Ishikawa (cell line): Measurements from ENCODE around the gene CARTPT.

Source experiments
- CEBPB ChIP-seq: IDR thresholded peaks from 2 replicates; pipeline ENCODE4 v1.6.1; 2012
- CREB1 ChIP-seq: IDR thresholded peaks from 2 replicates; pipeline ENCODE4 v1.6.1; 2012; ENCODE audit warnings: low read depth
- EGR1 ChIP-seq: IDR thresholded peaks from 2 replicates; pipeline ENCODE4 v1.6.1; 2012
- EP300 ChIP-seq: IDR thresholded peaks from 2 replicates; pipeline ENCODE4 v1.6.1; 2012; ENCODE audit warnings: borderline replicate concordance
- FOXM1 ChIP-seq: IDR thresholded peaks from 2 replicates; pipeline ENCODE4 v1.6.1; 2012; ENCODE audit warnings: low read depth, borderline replicate concordance
- MAX ChIP-seq: IDR thresholded peaks from 2 replicates; pipeline ENCODE4 v1.6.1; 2012
- NFIC ChIP-seq: IDR thresholded peaks from 2 replicates; pipeline ENCODE4 v1.6.1; 2012
- RAD21 ChIP-seq: IDR thresholded peaks from 2 replicates; pipeline ENCODE4 v1.6.1; 2012; ENCODE audit warnings: low read depth
- REST ChIP-seq: IDR thresholded peaks from 2 replicates; pipeline ENCODE4 v1.6.1; 2012; ENCODE audit warnings: low read depth, mild to moderate bottlenecking
- TAF1 ChIP-seq: IDR thresholded peaks from 2 replicates; pipeline ENCODE4 v1.6.1; 2012; ENCODE audit warnings: low read depth, mild to moderate bottlenecking
- TCF12 ChIP-seq: IDR thresholded peaks from 2 replicates; pipeline ENCODE4 v1.6.1; 2012; ENCODE audit warnings: low read depth
- TEAD4 ChIP-seq: IDR thresholded peaks from 2 replicates; pipeline ENCODE4 v1.6.1; 2012
- USF1 ChIP-seq: IDR thresholded peaks from 2 replicates; pipeline ENCODE4 v1.6.1; 2012
- YY1 ChIP-seq: IDR thresholded peaks from 2 replicates; pipeline ENCODE4 v1.6.1; 2012; ENCODE audit warnings: low read depth
- ZBTB7A ChIP-seq: IDR thresholded peaks from 2 replicates; pipeline ENCODE4 v1.6.1; 2012; ENCODE audit warnings: low read depth

The CARTPT gene

GRCh38 chr5:71762826-71763225, 43.8 kb downstream of the CARTPT start:
- no peak for TF ChIP-seq TAF1
- TF ChIP-seq CEBPB: no peak
- TF ChIP-seq TCF12: no peak
- no peak for TF ChIP-seq NFIC
- TF ChIP-seq REST: no peak
- no peak for TF ChIP-seq ZBTB7A
- TF ChIP-seq EGR1: no peak
- TF ChIP-seq YY1: no peak
- no peak for TF ChIP-seq TEAD4
- no peak for TF ChIP-seq FOXM1
- TF ChIP-seq RAD21: no peak
- TF ChIP-seq USF1: no peak
- no peak for TF ChIP-seq MAX
- TF ChIP-seq EP300: no peak
- TF ChIP-seq CREB1: no peak

- TF ChIP-seq ZBTB7A: no peak
- TF ChIP-seq TCF12: no peak
- TF ChIP-seq EP300: no peak
- no peak for TF ChIP-seq RAD21
- TF ChIP-seq FOXM1: no peak
Observed at GRCh38 chr5:71767661-71768060, 48.6 kb downstream of the CARTPT start.

- TF ChIP-seq TAF1 (no peak), MAX (no peak), ZBTB7A (no peak), USF1 (no peak), YY1 (no peak), NFIC (no peak), REST (no peak), EGR1 (no peak), TEAD4 (no peak), CEBPB (no peak), FOXM1 (no peak), RAD21 (no peak), EP300 (no peak), CREB1 (no peak), TCF12 (no peak)
Observed at GRCh38 chr5:71769287-71769686, 50.2 kb downstream of the CARTPT start.

GRCh38 chr5:71770381-71770780, 51.3 kb downstream of the CARTPT start:
- TF ChIP-seq TAF1 (no peak), CEBPB (no peak), NFIC (no peak), FOXM1 (no peak), RAD21 (no peak), EP300 (no peak), EGR1 (no peak), CREB1 (no peak), MAX (no peak), TEAD4 (no peak), YY1 (no peak), USF1 (no peak), ZBTB7A (no peak), TCF12 (no peak), REST (no peak)
